Cerebellar nuclear complex (tissue), 1 donor: ENCODE results near the gene INPP5E.

Experiments
- DNase-seq, 2 experiments: peaks; one replicate each; lab custom pipeline; 2025; lab: John Stamatoyannopoulos, UW

Gene INPP5E

GRCh38 chr9:136447173-136447778, 7.6 kb upstream of the INPP5E start:
- no peak for DNase-seq

- DNase-seq, result no peak
Measured at GRCh38 chr9:136445799-136446198, 6.2 kb upstream of the INPP5E start.

- DNase-seq, result no peak
Measured at GRCh38 chr9:136444102-136444501, 4.5 kb upstream of the INPP5E start.

- no peak for DNase-seq
Measured at GRCh38 chr9:136443687-136444086, 4.0 kb upstream of the INPP5E start.

GRCh38 chr9:136443087-136443486, 3.4 kb upstream of the INPP5E start:
- no peak for DNase-seq

- DNase-seq, result no peak
Measured at GRCh38 chr9:136442265-136442664, 2.6 kb upstream of the INPP5E start.

- DNase-seq, result no peak
Measured at GRCh38 chr9:136441681-136442245, 2.1 kb upstream of the INPP5E start.

GRCh38 chr9:136441191-136441680, 1.6 kb upstream of the INPP5E start:
- no peak for DNase-seq

- DNase-seq, result no peak
Measured at GRCh38 chr9:136438548-136439480, 831 bp downstream of the INPP5E start.

GRCh38 chr9:136437839-136438547, 1.7 kb downstream of the INPP5E start:
- no peak for DNase-seq

- no peak for DNase-seq
Measured at GRCh38 chr9:136437430-136437829, 2.2 kb downstream of the INPP5E start.

- DNase-seq, result no peak
Measured at GRCh38 chr9:136436055-136436634, 3.5 kb downstream of the INPP5E start.

- no peak for DNase-seq
Measured at GRCh38 chr9:136434580-136435169, 5.0 kb downstream of the INPP5E start.

- no peak for DNase-seq
Measured at GRCh38 chr9:136433849-136434579, 5.6 kb downstream of the INPP5E start.

GRCh38 chr9:136433043-136433715, 6.5 kb downstream of the INPP5E start:
- no peak for DNase-seq

- no peak for DNase-seq
Measured at GRCh38 chr9:136432591-136432990, 7.1 kb downstream of the INPP5E start.

GRCh38 chr9:136431782-136432350, 7.8 kb downstream of the INPP5E start:
- no peak for DNase-seq

GRCh38 chr9:136430588-136431234, 8.9 kb downstream of the INPP5E start:
- no peak for DNase-seq
